ENCODE data around the gene RALGAPB.
"Not testable (repeated sequence)": the region's sequence is repeated elsewhere in the genome, so short reads cannot be mapped to it uniquely, and the experiment has no call there.

RALGAPB gene

GRCh38 chr20:38485041-38485440, 12.4 kb downstream of the RALGAPB start:
- DNase-seq (ENCODE audit: low spot score): no peak

- no peak for DNase-seq (ENCODE audit: low spot score)
Observed at GRCh38 chr20:38489181-38489580, 16.5 kb downstream of the RALGAPB start.

- DNase-seq (ENCODE audit: low spot score): no peak
Observed at GRCh38 chr20:38497246-38497935, 24.7 kb downstream of the RALGAPB start.

- no peak for DNase-seq (ENCODE audit: low spot score)
Observed at GRCh38 chr20:38498909-38499308, 26.3 kb downstream of the RALGAPB start.

- no peak for DNase-seq (ENCODE audit: low spot score)
Observed at GRCh38 chr20:38499366-38499765, 26.7 kb downstream of the RALGAPB start.

- no peak for DNase-seq (ENCODE audit: low spot score)
Observed at GRCh38 chr20:38501858-38502436, 29.3 kb downstream of the RALGAPB start.

- no peak for DNase-seq (ENCODE audit: low spot score)
Observed at GRCh38 chr20:38504368-38505090, 31.9 kb downstream of the RALGAPB start.

- DNase-seq (ENCODE audit: low spot score): no peak
Observed at GRCh38 chr20:38505091-38505455, 32.4 kb downstream of the RALGAPB start.

- not testable (repeated sequence) for DNase-seq (ENCODE audit: low spot score)
Observed at GRCh38 chr20:38511726-38512125, 39.1 kb downstream of the RALGAPB start.

GRCh38 chr20:38514185-38514584, 41.5 kb downstream of the RALGAPB start:
- peak; percentile 63 for DNase-seq (ENCODE audit: low spot score)

GRCh38 chr20:38514947-38515346, 42.3 kb downstream of the RALGAPB start:
- peak; percentile 25 for DNase-seq (ENCODE audit: low spot score)

GRCh38 chr20:38515631-38516030, 43.0 kb downstream of the RALGAPB start:
- DNase-seq (ENCODE audit: low spot score): no peak

- no peak for DNase-seq (ENCODE audit: low spot score)
Observed at GRCh38 chr20:38519426-38519825, 46.8 kb downstream of the RALGAPB start.

GRCh38 chr20:38520261-38520660, 47.6 kb downstream of the RALGAPB start:
- DNase-seq (ENCODE audit: low spot score): no peak

- DNase-seq (ENCODE audit: low spot score): no peak
Observed at GRCh38 chr20:38523697-38524096, 51.1 kb downstream of the RALGAPB start.

GRCh38 chr20:38528167-38528566, 55.5 kb downstream of the RALGAPB start:
- DNase-seq (ENCODE audit: low spot score): no peak

- DNase-seq (ENCODE audit: low spot score): no peak
Observed at GRCh38 chr20:38531021-38531420, 58.4 kb downstream of the RALGAPB start.

- no peak for DNase-seq (ENCODE audit: low spot score)
Observed at GRCh38 chr20:38534756-38535155, 62.1 kb downstream of the RALGAPB start.

GRCh38 chr20:38536310-38536709, 63.7 kb downstream of the RALGAPB start:
- DNase-seq (ENCODE audit: low spot score): no peak

- no peak for DNase-seq (ENCODE audit: low spot score)
Observed at GRCh38 chr20:38537176-38537575, 64.5 kb downstream of the RALGAPB start.

- DNase-seq (ENCODE audit: low spot score): no peak
Observed at GRCh38 chr20:38538789-38539188, 66.1 kb downstream of the RALGAPB start.

- DNase-seq (ENCODE audit: low spot score): peak; percentile 82
Observed at GRCh38 chr20:38543014-38543906, 70.6 kb downstream of the RALGAPB start.
